Sigmoid colon (tissue), 4 donors: ENCODE results near the gene POU6F2.

ENCODE experiments used
- EP300 ChIP-seq, 4 donors: sonication (generic); formaldehyde crosslinking; IDR thresholded peaks; one replicate each; pipeline ENCODE4 v1.6.1; 2017; ENCODE audit warnings: antibody characterized with exemption in 4 of 4
- POLR2A ChIP-seq, 2 donors: fragments of 450-650 bp; IDR thresholded peaks; one replicate each; pipeline ENCODE4 v1.6.1; 2016; ENCODE audit warnings: antibody characterized with exemption in 2 of 2, mild to moderate bottlenecking in 2 of 2, moderate library complexity in 2 of 2
- POLR2AphosphoS5 ChIP-seq, 4 donors: sonication (generic); formaldehyde crosslinking; IDR thresholded peaks; one replicate each; pipeline ENCODE4 v1.6.1; 2017; ENCODE audit warnings: antibody characterized with exemption in 4 of 4
- TF ChIP-seq, protein P1 (sequence below), 4 experiments: fragments of 450-650 bp in 3 of 4; fragments of 200-600 bp in 1 of 4; IDR thresholded peaks; one replicate each; pipeline ENCODE4 v1.5.1; 2016 to 2019; ENCODE audit warnings: antibody characterized with exemption in 4 of 4, mild to moderate bottlenecking in 3 of 4, moderate library complexity in 2 of 4

DNA sequence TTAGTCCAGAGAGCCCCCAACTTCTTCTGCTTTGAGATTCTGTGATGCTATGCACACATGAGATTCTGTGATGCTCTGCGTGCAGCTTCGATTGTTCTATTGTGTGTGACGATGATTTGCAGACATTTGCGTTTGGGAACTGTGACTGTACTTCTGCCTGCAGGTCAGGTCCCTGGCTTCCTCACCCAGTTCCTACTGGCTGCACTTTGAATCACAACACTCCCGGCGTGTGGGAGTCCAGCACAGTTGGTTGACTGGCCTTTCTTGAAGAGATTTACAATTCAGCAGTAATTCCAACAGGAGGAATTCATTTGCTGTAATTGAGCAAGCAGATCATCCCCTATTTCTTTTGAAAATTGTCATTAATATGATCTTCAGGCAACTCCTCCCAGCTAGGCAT is 336.3 kb downstream of the POU6F2 start:
- TF ChIP-seq POLR2A (IDR thresholded peaks at IDR 0.05): no peak
- TF ChIP-seq, protein P1, sequence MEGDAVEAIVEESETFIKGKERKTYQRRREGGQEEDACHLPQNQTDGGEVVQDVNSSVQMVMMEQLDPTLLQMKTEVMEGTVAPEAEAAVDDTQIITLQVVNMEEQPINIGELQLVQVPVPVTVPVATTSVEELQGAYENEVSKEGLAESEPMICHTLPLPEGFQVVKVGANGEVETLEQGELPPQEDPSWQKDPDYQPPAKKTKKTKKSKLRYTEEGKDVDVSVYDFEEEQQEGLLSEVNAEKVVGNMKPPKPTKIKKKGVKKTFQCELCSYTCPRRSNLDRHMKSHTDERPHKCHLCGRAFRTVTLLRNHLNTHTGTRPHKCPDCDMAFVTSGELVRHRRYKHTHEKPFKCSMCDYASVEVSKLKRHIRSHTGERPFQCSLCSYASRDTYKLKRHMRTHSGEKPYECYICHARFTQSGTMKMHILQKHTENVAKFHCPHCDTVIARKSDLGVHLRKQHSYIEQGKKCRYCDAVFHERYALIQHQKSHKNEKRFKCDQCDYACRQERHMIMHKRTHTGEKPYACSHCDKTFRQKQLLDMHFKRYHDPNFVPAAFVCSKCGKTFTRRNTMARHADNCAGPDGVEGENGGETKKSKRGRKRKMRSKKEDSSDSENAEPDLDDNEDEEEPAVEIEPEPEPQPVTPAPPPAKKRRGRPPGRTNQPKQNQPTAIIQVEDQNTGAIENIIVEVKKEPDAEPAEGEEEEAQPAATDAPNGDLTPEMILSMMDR (IDR thresholded peaks at IDR 0.05): no peak
- no peak for TF ChIP-seq EP300 (IDR thresholded peaks at IDR 0.05)
- TF ChIP-seq POLR2AphosphoS5 (IDR thresholded peaks at IDR 0.05): no peak
